Smooth muscle cell (in vitro differentiated cells): ENCODE measurements around the gene TMEM203. TPM values are rescaled to one million over a fixed set of nuclear protein-coding genes. Genes with fewer than 3 reads are reported as not detected.

ENCODE experiments used
- DNase-seq: peaks from one replicate; lab custom pipeline; 2025; ENCODE audit not compliant: unreplicated experiment; lab: John Stamatoyannopoulos, UW
- H2AFZ ChIP-seq: fragments of 200-600 bp; sonication (generic); 2 replicates; pipeline ENCODE4 v1.6.0; 2016; ENCODE audit warnings: antibody characterized with exemption, low read depth, mild to moderate bottlenecking
- H3F3A ChIP-seq: fragments of 200-600 bp; sonication (generic); 2 replicates; pipeline ENCODE4 v1.6.0; 2017; ENCODE audit warnings: antibody characterized with exemption, low read depth
- H3K27ac ChIP-seq: fragments of 200-600 bp; sonication (generic); 2 replicates; pipeline ENCODE4 v1.5.1; 2016; ENCODE audit warnings: low read depth, mild to moderate bottlenecking
- H3K27me3 ChIP-seq: fragments of 200-600 bp; sonication (generic); 2 replicates; pipeline ENCODE4 v1.6.1; 2016; ENCODE audit warnings: low read depth, mild to moderate bottlenecking
- H3K36me3 ChIP-seq: fragments of 200-600 bp; sonication (generic); 2 replicates; pipeline ENCODE4 v1.5.1; 2016; ENCODE audit warnings: low read depth
- H3K4me1 ChIP-seq: fragments of 200-600 bp; sonication (generic); 2 replicates; pipeline ENCODE4 v1.5.1; 2016; ENCODE audit warnings: low read depth
- H3K4me2 ChIP-seq: fragments of 200-600 bp; sonication (generic); 2 replicates; pipeline ENCODE4 v1.6.0; 2016; ENCODE audit warnings: mild to moderate bottlenecking
- H3K4me3 ChIP-seq: fragments of 200-600 bp; sonication (generic); 2 replicates; pipeline ENCODE4 v1.5.1; 2016; ENCODE audit warnings: mild to moderate bottlenecking
- H3K79me2 ChIP-seq: fragments of 200-600 bp; sonication (generic); 2 replicates; pipeline ENCODE4 v1.6.0; 2016; ENCODE audit warnings: low read depth, mild to moderate bottlenecking
- H3K9ac ChIP-seq: fragments of 200-600 bp; sonication (generic); 2 replicates; pipeline ENCODE4 v1.6.0; 2016; ENCODE audit warnings: low read depth
- H3K9me3 ChIP-seq: fragments of 200-600 bp; sonication (generic); replicated peaks from 2 replicates; pipeline ENCODE4 v1.5.1; 2016; ENCODE audit warnings: low read depth
- H4K20me1 ChIP-seq: fragments of 200-600 bp; sonication (generic); 2 replicates; pipeline ENCODE4 v1.6.0; 2016; ENCODE audit warnings: low read depth
- WGBS: methylation state at CpG from one replicate; pipeline ENCODE4 v1.1.7; 2016; ENCODE audit warnings: low lambda C conversion rate; 5-methylcytosine and 5-hydroxymethylcytosine counted together
- polyA plus RNA-seq: library from polyadenylated mRNA; unstranded; fragments of >200 nt; fragmentation: Nextera tagmentation; extraction: Ambion mirVana; gene quantifications from 2 replicates; pipeline ENCODE4 v1.2.1, GENCODE V29; 2016
- total RNA-seq: library from RNA; depleted of rRNA; stranded (reverse); fragments of >200 nt; gene quantifications from 2 replicates; pipeline ENCODE4 v1.2.3, GENCODE V29; 2014
- TF ChIP-seq, protein P1 (sequence below): fragments of 200-600 bp; sonication (generic); IDR thresholded peaks from 2 replicates; pipeline ENCODE4 v1.5.1; 2017; ENCODE audit warnings: borderline replicate concordance, mild to moderate bottlenecking, antibody characterized with exemption; ENCODE audit not compliant: insufficient read depth, poor library complexity, severe bottlenecking

TMEM203 gene
- total and polyA plus RNA-seq, 2 experiments from 2014 or later: 31.0 to 55.1 TPM

DNA sequence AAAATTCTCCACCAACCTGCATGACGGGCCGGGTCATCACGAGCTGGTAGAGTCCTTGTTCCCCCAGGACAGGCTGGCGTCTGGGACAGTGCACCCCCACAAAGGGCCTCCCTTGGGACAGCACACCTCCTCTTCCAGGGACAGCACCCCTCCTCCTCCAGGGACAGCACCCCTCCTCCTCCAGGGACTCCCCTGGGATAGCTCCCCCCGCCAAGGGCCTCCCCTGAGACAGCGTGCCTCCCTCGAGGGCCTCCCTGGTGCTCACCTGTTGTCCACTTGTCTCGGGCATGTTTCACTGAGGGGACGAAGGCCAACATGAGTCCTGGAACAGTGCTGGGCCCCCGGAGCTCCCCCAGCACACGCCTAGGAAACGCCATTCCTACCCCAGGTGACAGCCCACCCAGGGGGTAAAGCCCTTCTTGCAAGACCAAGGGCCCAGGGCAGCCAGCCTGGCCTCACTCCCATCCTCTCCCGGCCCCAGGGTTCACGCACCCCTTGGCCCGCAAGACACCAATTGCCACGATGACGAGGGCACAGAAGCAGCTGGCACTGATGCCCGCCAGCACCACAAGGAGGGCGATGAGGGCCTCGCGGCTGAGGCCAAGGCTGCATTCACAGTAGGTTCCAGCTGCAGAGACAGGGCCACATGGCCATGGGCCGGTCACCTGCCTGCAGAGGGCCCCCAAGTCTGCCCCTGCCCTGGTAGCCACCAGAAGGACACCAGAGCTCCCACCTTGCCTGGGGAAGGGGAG, 34.1 kb downstream of the TMEM203 start:
- Histone ChIP-seq H3K79me2 (no peaks in the 10 kb centered on the region), H3K9ac (no peak overlapping the region), H3K4me2 (no peak overlapping the region), H3F3A (no peaks in the 10 kb centered on the region), H3K4me1 (no peaks in the 10 kb centered on the region), H3K4me3 (no peak overlapping the region), H3K36me3 (no peaks in the 10 kb centered on the region), H4K20me1 (no peaks in the 10 kb centered on the region), H3K9me3 (no peaks in the 10 kb centered on the region), H3K27me3 (peaks cover 62% of the 10 kb centered on the region), H2AFZ (no peak overlapping the region), H3K27ac (no peak overlapping the region)
- WGBS: 88% methylated on average over 21 of the region's 22 CpGs
- TF ChIP-seq, protein P1, sequence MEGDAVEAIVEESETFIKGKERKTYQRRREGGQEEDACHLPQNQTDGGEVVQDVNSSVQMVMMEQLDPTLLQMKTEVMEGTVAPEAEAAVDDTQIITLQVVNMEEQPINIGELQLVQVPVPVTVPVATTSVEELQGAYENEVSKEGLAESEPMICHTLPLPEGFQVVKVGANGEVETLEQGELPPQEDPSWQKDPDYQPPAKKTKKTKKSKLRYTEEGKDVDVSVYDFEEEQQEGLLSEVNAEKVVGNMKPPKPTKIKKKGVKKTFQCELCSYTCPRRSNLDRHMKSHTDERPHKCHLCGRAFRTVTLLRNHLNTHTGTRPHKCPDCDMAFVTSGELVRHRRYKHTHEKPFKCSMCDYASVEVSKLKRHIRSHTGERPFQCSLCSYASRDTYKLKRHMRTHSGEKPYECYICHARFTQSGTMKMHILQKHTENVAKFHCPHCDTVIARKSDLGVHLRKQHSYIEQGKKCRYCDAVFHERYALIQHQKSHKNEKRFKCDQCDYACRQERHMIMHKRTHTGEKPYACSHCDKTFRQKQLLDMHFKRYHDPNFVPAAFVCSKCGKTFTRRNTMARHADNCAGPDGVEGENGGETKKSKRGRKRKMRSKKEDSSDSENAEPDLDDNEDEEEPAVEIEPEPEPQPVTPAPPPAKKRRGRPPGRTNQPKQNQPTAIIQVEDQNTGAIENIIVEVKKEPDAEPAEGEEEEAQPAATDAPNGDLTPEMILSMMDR: no peak
- DNase-seq: no peak

DNA sequence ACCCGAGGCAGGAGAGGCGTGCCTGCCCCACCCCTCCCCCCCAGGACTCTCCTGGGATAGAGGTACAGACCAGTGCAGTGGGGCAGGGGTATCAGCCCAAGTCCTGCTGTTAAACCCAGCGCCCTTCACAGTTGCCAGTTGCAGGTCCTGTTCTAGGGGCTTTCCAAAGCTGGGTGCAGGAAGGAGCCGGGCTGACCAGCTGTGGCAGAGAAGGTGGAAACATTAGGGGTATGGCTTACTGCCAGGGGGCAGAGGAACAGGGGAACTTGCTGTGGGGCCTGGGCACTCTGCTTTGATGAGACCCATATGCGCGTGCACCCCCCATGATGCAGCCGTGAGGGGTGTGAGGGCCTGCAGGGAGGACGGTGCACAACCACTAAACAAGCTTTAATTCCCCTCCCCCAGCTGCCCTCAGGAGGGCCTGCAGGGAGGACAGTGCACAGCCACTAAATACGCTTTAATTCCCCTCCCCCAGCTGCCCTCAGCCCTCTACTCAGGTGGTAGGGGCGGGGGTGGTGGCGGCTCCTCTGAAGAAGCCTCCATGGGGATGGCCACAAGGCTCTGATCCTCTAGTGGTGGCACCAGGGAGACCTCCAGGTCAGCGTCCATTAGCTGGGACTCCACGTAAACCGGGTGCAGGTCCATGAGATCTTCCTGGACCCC, 34.8 kb downstream of the TMEM203 start:
- Histone ChIP-seq H2AFZ (no peak overlapping the region), H3K9me3 (no peaks in the 10 kb centered on the region), H4K20me1 (no peaks in the 10 kb centered on the region), H3K9ac (no peak overlapping the region), H3K4me2 (no peak overlapping the region), H3K27me3 (peaks cover 69% of the 10 kb centered on the region), H3K4me3 (no peak overlapping the region), H3K36me3 (no peaks in the 10 kb centered on the region), H3K79me2 (no peaks in the 10 kb centered on the region), H3K27ac (no peak overlapping the region), H3K4me1 (no peaks in the 10 kb centered on the region), H3F3A (no peaks in the 10 kb centered on the region)
- DNase-seq: no peak
- TF ChIP-seq, protein P1: no peak
- 67% methylated on average over 13 of the region's 14 CpGs for WGBS

GRCh38 chr9:137169896-137170358, 35.5 kb downstream of the TMEM203 start, which contains the start of gene LRRC26:
Gene LRRC26 (minus strand): TSS chr9:137170051. CDS start chr9:137169943, 108 bp downstream.
- Histone ChIP-seq H3K4me1 (no peaks in the 10 kb centered on the region), H3K9ac (no peak within 1 kb of the TSS), H3F3A (no peaks in the 10 kb centered on the region), H3K4me3 (peak within 1 kb of the TSS; percentile 24), H2AFZ (no peak within 1 kb of the TSS), H4K20me1 (no peaks in the 10 kb centered on the region), H3K27me3 (peaks cover 76% of the 10 kb centered on the region), H3K4me2 (peak within 1 kb of the TSS; percentile 78), H3K9me3 (no peaks in the 10 kb centered on the region), H3K27ac (no peak within 1 kb of the TSS), H3K79me2 (no peaks in the 10 kb centered on the region), H3K36me3 (no peaks in the 10 kb centered on the region)
- 41% methylated on average over 17 of the region's 41 CpGs for WGBS
- no peak for DNase-seq
- TF ChIP-seq, protein P1: no peak
